ENCODE results near the gene GPNMB. TPM values are rescaled to one million over a fixed set of nuclear protein-coding genes. Genes with fewer than 3 reads are reported as not detected.

GPNMB gene
- polyA plus RNA-seq, 1 experiment, result 54.5 TPM

DNA sequence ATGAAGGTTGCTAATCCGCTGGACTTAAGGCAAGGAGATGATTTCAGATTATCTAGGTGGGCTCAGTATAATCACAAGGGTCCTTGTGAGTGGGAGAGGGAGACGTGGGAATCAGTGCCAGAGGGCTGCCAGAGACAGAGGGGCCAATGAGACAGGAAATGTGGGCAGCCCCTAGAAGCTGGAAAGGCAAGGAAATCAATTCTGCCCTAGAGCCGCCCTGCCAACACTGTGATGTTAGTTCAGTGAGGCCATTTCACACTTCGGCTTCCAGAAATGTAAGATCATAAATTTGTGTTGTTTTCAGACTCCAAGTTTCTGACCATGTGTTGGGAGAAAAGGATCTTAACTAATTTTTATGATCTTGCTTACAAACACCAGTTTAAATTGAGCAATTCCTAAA is 3.6 kb upstream of the GPNMB start:
- CTCF ChIA-PET, result interaction anchor here (1.4 kb wide), 1 partner anchor 30 kb away, joined by 4 read pairs; no protein-coding TSS in a partner anchor
- TF ChIP-seq, protein P1, sequence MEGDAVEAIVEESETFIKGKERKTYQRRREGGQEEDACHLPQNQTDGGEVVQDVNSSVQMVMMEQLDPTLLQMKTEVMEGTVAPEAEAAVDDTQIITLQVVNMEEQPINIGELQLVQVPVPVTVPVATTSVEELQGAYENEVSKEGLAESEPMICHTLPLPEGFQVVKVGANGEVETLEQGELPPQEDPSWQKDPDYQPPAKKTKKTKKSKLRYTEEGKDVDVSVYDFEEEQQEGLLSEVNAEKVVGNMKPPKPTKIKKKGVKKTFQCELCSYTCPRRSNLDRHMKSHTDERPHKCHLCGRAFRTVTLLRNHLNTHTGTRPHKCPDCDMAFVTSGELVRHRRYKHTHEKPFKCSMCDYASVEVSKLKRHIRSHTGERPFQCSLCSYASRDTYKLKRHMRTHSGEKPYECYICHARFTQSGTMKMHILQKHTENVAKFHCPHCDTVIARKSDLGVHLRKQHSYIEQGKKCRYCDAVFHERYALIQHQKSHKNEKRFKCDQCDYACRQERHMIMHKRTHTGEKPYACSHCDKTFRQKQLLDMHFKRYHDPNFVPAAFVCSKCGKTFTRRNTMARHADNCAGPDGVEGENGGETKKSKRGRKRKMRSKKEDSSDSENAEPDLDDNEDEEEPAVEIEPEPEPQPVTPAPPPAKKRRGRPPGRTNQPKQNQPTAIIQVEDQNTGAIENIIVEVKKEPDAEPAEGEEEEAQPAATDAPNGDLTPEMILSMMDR (IDR thresholded peaks at IDR 0.05; ENCODE audit: insufficient read depth, low read depth, low read length), result no peak
- H3K27me3 ChIP-seq (ENCODE audit: control insufficient read depth, insufficient read depth, low read length), result no peaks in the 10 kb centered on the region
- no peak overlapping the region for H3K4me3 ChIP-seq (ENCODE audit: low read depth, low read length)
- no peak for DNase-seq (ENCODE audit: low read depth)
- no peaks in the 10 kb centered on the region for H3K36me3 ChIP-seq (ENCODE audit: control insufficient read depth, insufficient read depth, low read length)
- POLR2A ChIA-PET, result no interaction called here

DNA sequence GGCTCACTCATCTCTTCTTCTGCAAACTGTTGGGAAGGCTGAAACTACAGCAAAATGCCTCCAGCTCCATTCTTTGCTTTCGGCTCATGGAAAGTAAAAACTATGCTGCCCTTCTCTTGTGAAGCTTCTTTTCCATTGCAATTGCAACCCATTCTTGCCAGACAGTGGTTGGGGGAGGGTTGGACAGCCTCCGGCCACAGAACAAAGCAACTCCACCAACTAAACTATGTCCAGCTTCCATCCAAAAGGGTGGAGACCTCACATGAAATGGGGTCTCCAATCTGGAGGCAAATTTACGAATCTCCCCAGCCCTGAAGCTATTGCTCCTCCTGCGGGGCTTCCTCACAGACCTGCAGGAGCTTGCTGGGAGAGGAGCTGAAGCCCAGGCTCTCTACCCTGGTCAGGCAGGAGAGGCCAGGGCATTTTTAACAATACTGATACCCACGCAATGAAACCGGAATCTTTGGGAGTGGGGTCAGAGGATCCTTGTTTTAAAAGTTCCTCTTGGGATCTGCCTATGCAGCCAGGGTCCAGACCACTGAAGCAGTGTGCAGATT is 549 bp downstream of the GPNMB start:
- peak overlapping the region; percentile 42 for H3K4me3 ChIP-seq (ENCODE audit: low read depth, low read length)
- no peaks in the 10 kb centered on the region for H3K27me3 ChIP-seq (ENCODE audit: control insufficient read depth, insufficient read depth, low read length)
- no peak for DNase-seq (ENCODE audit: low read depth)
- ChIA-PET POLR2A (no interaction called here), CTCF (interaction anchor here (0.8 to 1.8 kb wide), 4 partner anchors 11 to 21 kb away, joined by 5 to 9 read pairs (median 6); no protein-coding TSS in a partner anchor)
- TF ChIP-seq, protein P1 (IDR thresholded peaks at IDR 0.05; ENCODE audit: insufficient read depth, low read depth, low read length), result no peak
- no peaks in the 10 kb centered on the region for H3K36me3 ChIP-seq (ENCODE audit: control insufficient read depth, insufficient read depth, low read length)

DNA sequence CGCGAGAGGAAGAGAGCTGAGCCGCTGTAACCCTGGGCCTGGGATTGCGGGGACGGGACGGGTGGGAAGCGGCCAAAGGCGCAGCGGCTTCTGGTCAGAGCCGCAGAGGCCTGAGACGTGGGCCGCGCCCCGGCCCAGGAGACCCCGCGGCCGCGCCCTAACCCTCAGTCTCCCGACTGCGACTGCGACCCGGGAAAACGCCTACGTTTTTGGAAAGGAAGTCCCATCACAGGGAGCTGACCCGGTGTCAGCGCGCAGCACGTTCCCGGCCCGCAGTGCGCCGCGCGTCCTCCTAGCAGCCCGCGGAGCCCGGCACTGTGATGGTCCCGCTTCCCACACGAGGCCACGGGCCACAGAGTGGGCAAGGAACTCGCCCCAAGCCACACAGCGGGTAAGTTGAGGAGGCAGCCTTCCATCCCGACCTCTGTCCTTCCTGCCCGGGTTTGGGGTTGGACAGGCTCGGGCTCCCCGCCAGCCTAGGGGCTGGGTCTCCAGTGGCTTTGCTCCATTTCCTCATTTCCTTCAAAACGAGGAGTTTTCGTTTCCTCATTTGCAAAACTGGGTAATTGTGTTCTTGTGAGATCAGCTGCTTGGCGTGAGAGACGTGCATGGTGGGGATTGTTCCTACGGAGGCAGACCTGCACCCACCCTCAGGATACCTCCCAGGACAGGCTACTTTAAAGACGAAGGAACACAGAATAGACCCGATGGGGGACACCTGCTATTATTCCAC is 1.2 kb downstream of the GPNMB start:
- Histone ChIP-seq H3K27me3 (ENCODE audit: control insufficient read depth, insufficient read depth, low read length) (no peaks in the 10 kb centered on the region), H3K4me3 (ENCODE audit: low read depth, low read length) (peak overlapping the region; percentile 42), H3K36me3 (ENCODE audit: control insufficient read depth, insufficient read depth, low read length) (no peaks in the 10 kb centered on the region)
- DNase-seq (ENCODE audit: low read depth), result no peak
- POLR2A ChIA-PET, result no interaction called here
- TF ChIP-seq, protein P1 (IDR thresholded peaks at IDR 0.05; ENCODE audit: insufficient read depth, low read depth, low read length), result no peak
- CTCF ChIA-PET, result interaction anchor here (1.1 to 1.8 kb wide), 4 partner anchors 11 to 24 kb away, joined by 4 to 9 read pairs (median 6); no protein-coding TSS in a partner anchor

DNA sequence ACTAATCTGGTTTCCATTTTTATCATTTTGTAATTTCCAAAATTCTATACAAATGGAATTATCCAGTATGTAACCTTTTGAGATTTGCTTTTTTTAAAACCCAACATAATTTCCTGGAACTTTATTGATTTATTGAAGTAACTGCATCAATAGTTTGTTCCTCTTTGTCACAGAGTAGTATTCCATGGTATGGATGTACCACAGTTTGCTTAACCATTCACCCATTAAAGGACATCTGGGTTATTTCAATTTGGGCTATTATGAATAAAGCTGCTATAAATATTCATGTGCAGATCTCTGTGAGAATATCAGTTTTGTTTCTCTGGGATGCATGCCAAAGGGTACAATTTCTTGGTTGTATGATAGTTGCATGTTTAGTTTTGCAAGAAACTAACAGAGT is 2.9 kb downstream of the GPNMB start:
- no peak overlapping the region for H3K4me3 ChIP-seq (ENCODE audit: low read depth, low read length)
- CTCF ChIA-PET, result interaction anchor here (0.6 to 1.7 kb wide), 2 partner anchors 11 to 24 kb away, joined by 3 to 5 read pairs; no protein-coding TSS in a partner anchor
- no peak for DNase-seq (ENCODE audit: low read depth)
- TF ChIP-seq, protein P1 (IDR thresholded peaks at IDR 0.05; ENCODE audit: insufficient read depth, low read depth, low read length), result no peak
- no peaks in the 10 kb centered on the region for H3K36me3 ChIP-seq (ENCODE audit: control insufficient read depth, insufficient read depth, low read length)
- H3K27me3 ChIP-seq (ENCODE audit: control insufficient read depth, insufficient read depth, low read length), result no peaks in the 10 kb centered on the region
- POLR2A ChIA-PET, result no interaction called here

DNA sequence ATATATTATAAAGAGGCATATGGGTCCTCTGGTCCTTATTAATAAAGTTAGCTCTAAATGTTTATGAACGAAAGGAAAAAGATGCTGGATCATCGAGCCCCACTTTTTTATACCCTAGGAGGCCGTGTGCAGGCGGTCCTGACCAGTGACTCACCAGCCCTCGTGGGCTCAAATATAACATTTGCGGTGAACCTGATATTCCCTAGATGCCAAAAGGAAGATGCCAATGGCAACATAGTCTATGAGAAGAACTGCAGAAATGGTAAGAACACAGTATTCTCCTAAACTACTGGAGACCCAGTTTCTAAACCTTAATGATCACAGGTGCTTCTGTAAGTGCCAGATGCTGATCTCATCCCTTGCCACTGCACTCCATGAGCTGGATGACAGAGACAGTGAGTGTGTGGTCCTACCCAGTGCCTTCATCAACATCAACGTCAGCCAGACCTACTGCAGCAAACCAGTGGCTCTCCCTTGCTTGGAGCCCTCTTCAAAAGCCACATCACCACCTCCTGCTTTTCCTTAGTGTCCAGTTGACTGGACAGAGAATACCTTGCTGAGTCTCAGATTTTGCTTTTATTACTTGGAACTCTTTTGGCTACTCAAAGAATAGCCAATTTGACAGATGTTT is 7.6 kb downstream of the GPNMB start:
- POLR2A ChIA-PET, result no interaction called here
- no peaks in the 10 kb centered on the region for H3K36me3 ChIP-seq (ENCODE audit: control insufficient read depth, insufficient read depth, low read length)
- H3K4me3 ChIP-seq (ENCODE audit: low read depth, low read length), result no peak overlapping the region
- TF ChIP-seq, protein P1 (IDR thresholded peaks at IDR 0.05; ENCODE audit: insufficient read depth, low read depth, low read length), result no peak
- no peak for DNase-seq (ENCODE audit: low read depth)
- CTCF ChIA-PET, result interaction anchor here (1.0 to 1.1 kb wide), 2 partner anchors 9 to 14 kb away, joined by 3 to 4 read pairs; no protein-coding TSS in a partner anchor
- H3K27me3 ChIP-seq (ENCODE audit: control insufficient read depth, insufficient read depth, low read length), result no peaks in the 10 kb centered on the region
